Stimulated activated CD4-positive, alpha-beta T cell treated with anti-CD3 and anti-CD28 coated beads, Interleukin-4, amount 100 ng/mL, for 48 hours (primary cell): ENCODE data around the gene PLTP.
"Not testable (repeated sequence)": the region's sequence is repeated elsewhere in the genome, so short reads cannot be mapped to it uniquely, and the experiment has no call there.

Experiments used
- DNase-seq, 2 donors: peaks; one replicate each; pipeline ENCODE4 v3.0.0-alpha.2; 2020; ENCODE audit warnings: low read depth in 2 of 2

Gene PLTP

DNA sequence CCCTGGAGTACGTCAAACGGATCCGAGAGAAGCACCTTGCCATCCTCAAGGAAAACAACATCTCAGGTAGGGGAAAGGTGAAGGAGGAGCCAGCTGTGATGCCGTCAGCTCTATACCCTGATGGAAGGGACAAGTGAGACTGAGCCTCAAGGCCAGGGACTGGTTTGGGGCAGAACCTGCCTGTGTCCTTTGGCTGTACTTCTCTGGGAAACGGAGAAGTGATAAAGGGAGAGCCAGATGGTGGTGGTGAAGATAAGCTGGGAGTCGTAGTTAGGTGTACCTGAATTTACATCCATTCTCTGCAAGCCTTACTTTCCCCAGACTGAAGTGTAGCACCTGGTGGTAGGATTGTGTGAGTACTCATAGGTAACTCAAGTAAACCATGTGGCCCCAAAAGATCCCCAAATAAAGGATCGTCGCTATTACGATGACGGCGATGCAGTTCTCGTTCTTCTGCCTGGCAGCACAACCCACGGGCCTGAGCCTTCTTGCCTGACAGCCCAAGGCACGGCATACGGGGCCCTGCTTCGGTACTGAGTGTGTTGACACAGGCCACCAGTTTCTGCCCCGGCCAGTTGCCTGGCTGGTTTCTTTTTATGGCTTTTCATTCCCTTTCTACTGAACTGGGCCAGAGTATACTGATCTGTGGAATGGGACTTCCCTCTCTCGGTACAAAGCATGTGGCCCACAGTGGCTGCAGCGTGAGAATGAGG lies 33.2 kb upstream of the PLTP start:
- DNase-seq, result no peak

DNA sequence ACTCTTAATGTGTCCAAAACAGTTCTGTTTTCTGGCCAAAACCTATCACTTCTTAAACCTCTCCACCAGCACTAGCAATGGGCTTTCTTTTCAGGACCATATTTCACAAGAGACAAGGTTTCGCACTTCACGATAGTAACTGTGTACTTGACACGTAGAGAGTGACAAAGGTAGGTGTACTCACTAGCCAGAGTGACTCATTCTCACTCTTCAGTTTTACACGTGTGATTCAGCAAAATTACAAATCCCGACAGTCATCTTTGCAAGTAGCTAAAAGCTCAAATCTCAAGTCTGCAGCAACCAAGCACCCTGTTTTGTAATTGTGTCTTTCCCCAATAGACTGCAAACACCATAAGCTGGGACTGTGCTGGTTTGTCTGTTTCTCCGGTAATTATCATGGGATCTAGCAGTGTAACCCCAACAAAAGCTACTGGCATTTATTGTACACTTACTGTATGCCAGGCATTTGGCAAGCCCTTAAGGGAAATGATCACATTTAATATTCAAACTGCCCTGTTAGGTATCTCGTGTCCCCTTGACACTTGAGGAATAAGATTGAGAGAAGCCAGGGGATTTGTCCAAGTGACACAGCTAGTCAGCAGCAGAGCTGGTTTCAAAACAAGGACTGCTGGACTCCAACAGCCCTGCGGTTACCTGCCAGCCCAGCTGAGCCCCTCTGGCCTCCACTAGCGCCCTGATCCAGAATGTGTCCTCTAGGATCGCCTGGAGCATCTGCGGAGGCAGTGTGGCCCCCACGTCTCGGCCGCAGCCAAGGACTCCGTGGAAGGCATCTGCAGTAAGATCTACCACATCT lies 32.4 kb upstream of the PLTP start:
- no peak for DNase-seq

DNA sequence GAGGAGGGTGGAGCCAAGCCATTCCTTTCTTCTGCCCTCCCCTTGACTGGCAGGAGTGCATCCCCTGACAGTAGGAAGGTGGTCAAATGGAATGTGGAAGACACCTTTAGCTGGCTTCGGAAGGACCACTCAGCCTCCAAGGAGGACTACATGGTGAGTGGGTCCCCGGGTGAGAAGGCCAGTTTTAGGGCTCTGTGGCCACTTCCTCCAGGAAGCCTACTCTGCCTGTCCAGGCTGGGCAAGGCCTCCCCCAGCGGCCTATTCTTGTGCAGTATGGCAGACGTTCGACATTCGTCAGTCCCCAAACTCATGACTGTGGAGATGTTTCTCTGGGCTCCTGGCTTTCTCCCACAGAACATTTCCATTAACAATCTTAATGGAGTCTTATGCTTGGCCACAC lies 31.7 kb upstream of the PLTP start:
- DNase-seq, result no peak

GRCh38 chr20:45940469-45940868 lies 28.5 kb upstream of the PLTP start:
- DNase-seq, result no peak

DNA sequence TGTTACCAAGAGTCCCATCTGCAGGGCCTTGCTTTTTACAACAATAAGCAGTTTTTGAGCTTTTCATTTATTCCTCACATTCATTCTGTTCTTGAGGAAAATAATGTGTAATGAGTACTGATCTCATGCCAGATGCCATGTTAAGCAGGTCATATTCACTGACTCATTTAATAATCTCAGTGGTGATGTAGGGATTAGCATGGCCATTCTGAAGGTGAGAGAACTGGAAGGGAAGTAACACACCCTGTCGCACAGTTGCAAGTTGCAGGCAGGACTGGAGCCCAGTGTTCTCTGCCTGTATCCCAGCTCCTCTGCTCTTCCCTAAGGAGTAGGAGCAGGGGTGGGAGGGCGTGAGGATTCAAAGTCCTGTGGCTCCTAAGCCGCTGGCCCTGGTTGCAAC lies 28.1 kb upstream of the PLTP start:
- no peak for DNase-seq

DNA sequence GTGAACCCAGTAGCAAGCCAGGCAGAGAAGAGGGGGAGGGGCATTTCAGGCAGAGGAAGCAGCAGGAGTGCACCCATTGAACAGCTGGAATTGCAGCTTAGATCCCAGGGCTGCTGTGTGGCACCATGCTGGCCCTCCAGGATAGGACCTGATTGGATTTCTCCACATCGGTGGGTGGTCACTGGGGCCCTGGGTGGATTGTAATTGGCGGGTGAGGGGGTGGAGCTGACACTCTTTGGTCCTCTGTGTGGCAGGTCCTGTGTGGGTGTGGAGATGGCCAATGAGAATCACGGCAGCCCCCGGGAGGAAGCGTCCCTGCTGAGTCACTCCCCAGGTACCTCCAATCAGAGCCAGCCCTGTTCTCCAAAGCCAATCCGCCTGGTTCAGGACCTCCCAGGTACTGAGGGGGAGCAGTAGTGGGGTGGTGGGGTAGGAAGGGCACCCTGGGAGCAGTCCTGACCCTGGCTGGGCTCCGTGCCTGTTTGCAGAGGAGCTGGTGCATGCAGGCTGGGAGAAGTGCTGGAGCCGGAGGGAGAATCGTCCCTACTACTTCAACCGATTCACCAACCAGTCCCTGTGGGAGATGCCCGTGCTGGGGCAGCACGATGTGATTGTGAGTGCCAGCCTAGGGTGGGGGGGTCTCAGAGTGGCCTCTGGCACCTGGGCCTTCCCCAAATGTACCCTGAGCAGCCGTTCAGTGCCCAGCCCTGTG lies 26.9 kb upstream of the PLTP start:
- DNase-seq, result no peak

GRCh38 chr20:45937765-45938164 lies 25.8 kb upstream of the PLTP start:
- DNase-seq, result no peak

GRCh38 chr20:45935416-45936046 lies 23.6 kb upstream of the PLTP start:
- DNase-seq, result no peak

GRCh38 chr20:45934586-45935415 lies 22.8 kb upstream of the PLTP start, which contains the start of gene PCIF1:
Gene PCIF1, plus strand, starts transcription at chr20:45934683. Its CDS starts 4,317 bp downstream, at chr20:45939000.
- DNase-seq, result peak; percentile 96

DNA sequence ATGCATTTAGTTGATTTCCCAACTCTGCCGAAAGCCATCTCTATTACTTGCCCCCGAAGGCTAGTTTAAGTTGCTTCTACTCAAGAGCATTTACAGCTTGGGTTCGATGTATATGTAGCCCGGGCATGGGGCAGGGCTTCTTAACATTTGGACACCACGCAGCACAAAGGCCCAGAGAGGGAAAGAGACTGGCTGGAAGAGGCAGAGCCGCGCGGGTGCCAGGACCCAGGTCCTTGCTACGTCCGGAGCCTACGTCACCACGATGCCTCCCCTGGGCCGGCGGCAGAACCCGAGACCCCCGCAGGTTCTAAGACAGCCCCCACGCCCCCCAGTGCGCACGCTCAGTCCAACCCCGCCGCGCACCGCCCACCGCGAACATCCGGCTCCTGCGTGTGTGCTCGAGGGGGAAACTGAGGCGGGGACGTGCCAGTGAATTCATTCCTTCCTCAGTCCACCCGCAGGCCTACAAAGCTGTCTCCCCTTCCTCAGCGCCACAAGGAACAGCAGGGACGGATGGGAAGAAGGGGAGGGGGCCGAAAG lies 22.2 kb upstream of the PLTP start:
- DNase-seq, result peak; percentile 22 to 40

GRCh38 chr20:45933266-45934045 lies 21.5 kb upstream of the PLTP start:
- peak; percentile 38 to 53 for DNase-seq

- DNase-seq, result not testable (repeated sequence)
Observed at GRCh38 chr20:45931680-45932079, 19.7 kb upstream of the PLTP start.

- DNase-seq, result no peak
Observed at GRCh38 chr20:45927071-45927878, 15.3 kb upstream of the PLTP start.

GRCh38 chr20:45926731-45927070 lies 14.7 kb upstream of the PLTP start:
- DNase-seq, result no peak

- no peak for DNase-seq
Observed at GRCh38 chr20:45925821-45926506, 14.0 kb upstream of the PLTP start.

GRCh38 chr20:45924391-45925261 lies 12.7 kb upstream of the PLTP start:
- DNase-seq, result no peak

GRCh38 chr20:45921337-45922189 lies 9.6 kb upstream of the PLTP start:
- no peak for DNase-seq
